Natural killer cell (primary cell): Measurements from ENCODE around the gene CAMTA1. TPM values are rescaled to one million over a fixed set of nuclear protein-coding genes. Genes with fewer than 3 reads are reported as not detected.

Experiments
- ATAC-seq, 3 donors: fragments of 150-1000 bp in 2 of 3; fragments of 200-7000 bp in 1 of 3; cut with Tn5 transposase; 1 replicate in 1 of 3; 2 replicates in 2 of 3; pipeline ENCODE4 v1.10.0; 2021; ENCODE audit warnings: mild to moderate bottlenecking in 2 of 3, moderate library complexity in 2 of 3
- DNase-seq, 2 donors: peaks; one replicate each; pipeline versions ENCODE4 v3.0.0 to v3.0.0-alpha.2; 2013 to 2021; ENCODE audit warnings: mixed read lengths in 1 of 2
- H3K27ac ChIP-seq: one replicate; pipeline ENCODE4 v1.5.1; 2013; ENCODE audit warnings: mild to moderate bottlenecking, low read length
- H3K27me3 ChIP-seq: one replicate; pipeline ENCODE4 v1.6.1; 2013; ENCODE audit warnings: low read length; ENCODE audit not compliant: control insufficient read depth, insufficient read depth
- H3K36me3 ChIP-seq: one replicate; pipeline ENCODE4 v1.6.1; 2013; ENCODE audit warnings: low read length; ENCODE audit not compliant: control insufficient read depth, insufficient read depth
- H3K4me1 ChIP-seq: one replicate; pipeline ENCODE4 v1.6.1; 2013; ENCODE audit warnings: low read length; ENCODE audit not compliant: control insufficient read depth, insufficient read depth
- H3K4me3 ChIP-seq: one replicate; pipeline ENCODE4 v1.5.1; 2013; ENCODE audit warnings: low read length
- H3K9me3 ChIP-seq: one replicate; pipeline ENCODE4 v1.6.1; 2013; ENCODE audit warnings: low read length; ENCODE audit not compliant: control insufficient read depth, insufficient read depth
- H3K27ac Mint-ChIP-seq, 2 donors: one replicate each; pipeline ENCODE4 v1.8.0; 2022; ENCODE audit warnings: mild to moderate bottlenecking in 2 of 2, mixed read lengths in 2 of 2, moderate library complexity in 1 of 2
- H3K27me3 Mint-ChIP-seq, 2 donors: one replicate each; pipeline ENCODE4 v1.8.0; 2022; ENCODE audit warnings: low read depth in 2 of 2, mixed read lengths in 2 of 2
- H3K36me3 Mint-ChIP-seq: one replicate; pipeline ENCODE4 v1.8.0; 2022; ENCODE audit warnings: mixed read lengths
- H3K4me1 Mint-ChIP-seq, 2 donors: one replicate each; pipeline ENCODE4 v1.8.0; 2022; ENCODE audit warnings: mixed read lengths in 2 of 2
- H3K4me3 Mint-ChIP-seq: one replicate; pipeline ENCODE4 v1.8.0; 2022; ENCODE audit warnings: mild to moderate bottlenecking, moderate library complexity, mixed read lengths
- H3K9me3 Mint-ChIP-seq, 2 donors: one replicate each; pipeline ENCODE4 v1.8.0; 2022; ENCODE audit warnings: mixed read lengths in 2 of 2
- CTCF ChIP-seq: fragments of 200-600 bp; IDR thresholded peaks from one replicate; pipeline ENCODE4 v1.8.0; 2022; ENCODE audit warnings: antibody characterized with exemption
- WGBS: methylation state at CpG from one replicate; pipeline ENCODE4 v1.1.7; 2013; ENCODE audit warnings: missing lambda C conversion rate; ENCODE audit not compliant: insufficient coverage; 5-methylcytosine and 5-hydroxymethylcytosine counted together
- intact Hi-C: fragments of 100-400 bp; cut with micrococcal nuclease; formaldehyde crosslinking; loops from one replicate; pipeline ENCODE4 v1.14.2; 2022
- total RNA-seq, 4 donors: library from RNA; stranded (reverse); fragments of 120-200 nt in 1 of 4; gene quantifications; one replicate each; pipeline versions ENCODE4 v1.2.3 to v1.2.4, GENCODE V29; 2013 to 2022

The CAMTA1 gene
- total RNA-seq, 3 donors from 2014 or later (not counting 1 experiment from before 2014, with no cell fraction given), result 40.6 to 53.3 (median 44.9) TPM

- H3K4me3 ChIP-seq, result no peak overlapping the region
- Mint-ChIP-seq H3K4me1 (peaks cover 9 to 14% of the 10 kb centered on the region in 2 donors), H3K27me3 (no peaks in the 10 kb centered on the region), H3K4me3 (peak overlapping the region; percentile 51), H3K27ac (no peak overlapping the region), H3K9me3 (no peaks in the 10 kb centered on the region), H3K36me3 (no peaks in the 10 kb centered on the region)
- ATAC-seq, result peak in 2 of 3 donors; percentile 54 to 66
- H3K4me1 ChIP-seq, result peaks cover 4% of the 10 kb centered on the region
- intact Hi-C loops, result loop anchor here (1.0 kb wide), 1 partner anchor 85 kb away; no protein-coding TSS in a partner anchor
- peak in 1 of 2 donors; percentile 78 for DNase-seq
- TF ChIP-seq CTCF, result peak; percentile 79
- 28% methylated on average over 16 of the region's 18 CpGs for WGBS
- H3K27ac ChIP-seq, result no peak overlapping the region
- H3K27me3 ChIP-seq, result no peaks in the 10 kb centered on the region
- no peaks in the 10 kb centered on the region for H3K9me3 ChIP-seq
- H3K36me3 ChIP-seq, result no peaks in the 10 kb centered on the region
Measured at GRCh38 chr1:7752512-7753417, 967.5 kb downstream of the CAMTA1 start.

- intact Hi-C loops, result loop anchor here (1.0 kb wide), 1 partner anchor 86 kb away; no protein-coding TSS in a partner anchor
- TF ChIP-seq CTCF, result no peak
- H3K4me1 ChIP-seq, result peaks cover 4% of the 10 kb centered on the region
- H3K36me3 Mint-ChIP-seq, result no peaks in the 10 kb centered on the region
- no peak for ATAC-seq
- no peak overlapping the region for H3K4me3 ChIP-seq
- no peak for DNase-seq
- H3K27ac Mint-ChIP-seq, result peak overlapping the region in 1 of 2 donors; percentile 29
- no peak overlapping the region for H3K27ac ChIP-seq
- H3K9me3 ChIP-seq, result no peaks in the 10 kb centered on the region
- H3K27me3 ChIP-seq, result no peaks in the 10 kb centered on the region
- no peak overlapping the region for H3K4me3 Mint-ChIP-seq
- H3K27me3 Mint-ChIP-seq, result no peaks in the 10 kb centered on the region
- no peaks in the 10 kb centered on the region for H3K36me3 ChIP-seq
- H3K9me3 Mint-ChIP-seq, result no peaks in the 10 kb centered on the region
- 41% methylated on average over 3 of the region's 3 CpGs for WGBS
- H3K4me1 Mint-ChIP-seq, result peaks cover 9 to 14% of the 10 kb centered on the region in 2 donors
Measured at GRCh38 chr1:7753641-7754040, 968.4 kb downstream of the CAMTA1 start.

- Mint-ChIP-seq H3K27me3 (no peaks in the 10 kb centered on the region), H3K9me3 (no peaks in the 10 kb centered on the region), H3K4me3 (peak overlapping the region; percentile 18), H3K27ac (peak overlapping the region; percentile 29 to 32), H3K4me1 (peaks cover 9 to 14% of the 10 kb centered on the region in 2 donors), H3K36me3 (no peaks in the 10 kb centered on the region)
- DNase-seq, result no peak
- H3K27ac ChIP-seq, result no peak overlapping the region
- H3K4me3 ChIP-seq, result no peak overlapping the region
- no peaks in the 10 kb centered on the region for H3K9me3 ChIP-seq
- WGBS, result no CpG with 5 or more reads among the region's 3 CpGs
- H3K27me3 ChIP-seq, result no peaks in the 10 kb centered on the region
- no peak for ATAC-seq
- intact Hi-C loops, result no loop called here
- no peaks in the 10 kb centered on the region for H3K36me3 ChIP-seq
- H3K4me1 ChIP-seq, result peaks cover 4% of the 10 kb centered on the region
- no peak for TF ChIP-seq CTCF
Measured at GRCh38 chr1:7754234-7754633, 969.0 kb downstream of the CAMTA1 start.
